Keratinocyte (primary cell): Measurements from ENCODE around the gene CD47. TPM values are rescaled to one million over a fixed set of nuclear protein-coding genes. Genes with fewer than 3 reads are reported as not detected.
A peak's percentile ranks its signal among the peaks of the same experiment; 100 is the strongest.

ENCODE experiments used
- DNase-seq: peaks from one replicate; pipeline ENCODE4 v3.0.0-alpha.2; 2011; ENCODE audit warnings: low read depth, missing footprints, low spot score
- FAIRE-seq: peaks from 2 replicates; lab custom pipeline; 2011; peaks lifted over from hg19 to GRCh38; lab: Jason Lieb, UNC
- H2AFZ ChIP-seq: 2 replicates; pipeline ENCODE4 v1.6.0; 2012; ENCODE audit warnings: low read length, control low read depth, inconsistent platforms; ENCODE audit not compliant: control insufficient read depth
- H3K27ac ChIP-seq: 2 replicates; pipeline ENCODE4 v1.5.1; 2011; ENCODE audit warnings: low read length; ENCODE audit not compliant: control insufficient read depth, insufficient read depth
- H3K27me3 ChIP-seq: 3 replicates; pipeline ENCODE4 v1.6.0; 2011; ENCODE audit warnings: low read length; ENCODE audit not compliant: control insufficient read depth, insufficient read depth; ENCODE audit errors: extremely low read depth
- H3K36me3 ChIP-seq, 2 experiments: 2 replicates in 1 of 2; 3 replicates in 1 of 2; pipeline ENCODE4 v1.5.1; 2011; ENCODE audit warnings: low read length in 2 of 2, mild to moderate bottlenecking in 1 of 2; ENCODE audit not compliant: control insufficient read depth in 2 of 2, insufficient read depth in 2 of 2; ENCODE audit errors: extremely low read depth in 1 of 2
- H3K4me1 ChIP-seq: 3 replicates; pipeline ENCODE4 v1.5.1; 2011; ENCODE audit warnings: low read length; ENCODE audit not compliant: control insufficient read depth, insufficient read depth; ENCODE audit errors: extremely low read depth
- H3K4me2 ChIP-seq: 3 replicates; pipeline ENCODE4 v1.6.0; 2011; ENCODE audit warnings: low read depth, low read length; ENCODE audit not compliant: control insufficient read depth, insufficient read depth; ENCODE audit errors: extremely low read depth
- H3K4me3 ChIP-seq, 3 experiments: fragments of 200-600 bp in 1 of 3; sonication (generic) in 1 of 3; 2 replicates in 2 of 3; 3 replicates in 1 of 3; pipeline ENCODE4 v1.5.1; 2011 to 2016; ENCODE audit warnings: low read length in 3 of 3, mild to moderate bottlenecking in 3 of 3, control low read depth in 2 of 3, inconsistent platforms in 1 of 3, low read depth in 1 of 3, mixed read lengths in 1 of 3, mixed run types in 1 of 3, moderate library complexity in 1 of 3; ENCODE audit not compliant: control insufficient read depth in 2 of 3, insufficient read depth in 2 of 3; ENCODE audit errors: extremely low read depth in 1 of 3
- H3K79me2 ChIP-seq: 2 replicates; pipeline ENCODE4 v1.6.0; 2012; ENCODE audit warnings: low read length; ENCODE audit not compliant: control insufficient read depth, insufficient read depth
- H3K9ac ChIP-seq: 3 replicates; pipeline ENCODE4 v1.6.0; 2011; ENCODE audit warnings: low read length; ENCODE audit not compliant: control insufficient read depth, insufficient read depth; ENCODE audit errors: extremely low read depth
- H3K9me1 ChIP-seq: 3 replicates; pipeline ENCODE4 v1.6.0; 2011; ENCODE audit warnings: low read length; ENCODE audit not compliant: control insufficient read depth, insufficient read depth; ENCODE audit errors: extremely low read depth
- H3K9me3 ChIP-seq: 2 replicates; pipeline ENCODE4 v1.5.1; 2012; ENCODE audit warnings: low read depth, low read length; ENCODE audit not compliant: control insufficient read depth
- H4K20me1 ChIP-seq: 3 replicates; pipeline ENCODE4 v1.6.0; 2011; ENCODE audit warnings: low read length; ENCODE audit not compliant: control insufficient read depth, insufficient read depth; ENCODE audit errors: extremely low read depth
- EZH2 ChIP-seq: IDR thresholded peaks from one replicate; pipeline ENCODE4 v1.6.1; 2012; ENCODE audit warnings: inconsistent platforms, mild to moderate bottlenecking, low read length, moderate library complexity
- dilution Hi-C: fragments of 300-500 bp; cut with MboI; formaldehyde crosslinking; loops from one replicate; pipeline ENCODE4 v1.7.0; 2020; ENCODE audit warnings: low sequenced_read_pairs; ENCODE audit not compliant: extremely low pct_ligation_motif_present
- polyA plus RNA-seq, 5 experiments: library from polyadenylated mRNA; depleted of rRNA in 3 of 5; stranded (reverse) in 3 of 5; stranded (forward) in 1 of 5; unstranded in 1 of 5; fragments of >200 nt; gene quantifications; 1 replicate in 1 of 5; 2 replicates in 3 of 5; 3 replicates in 1 of 5; pipeline versions ENCODE4 v1.2.1 to v1.2.3, GENCODE V29; 2011 to 2012; ENCODE audit warnings: missing spikeins in 2 of 5, low read depth in 1 of 5, low replicate concordance in 1 of 5
- TF ChIP-seq, protein P1 (sequence below), 3 experiments: IDR thresholded peaks in 1 of 3; conservative IDR thresholded peaks in 1 of 3; optimal IDR thresholded peaks in 1 of 3; 2 replicates in 2 of 3; 3 replicates in 1 of 3; pipeline versions ENCODE3 to v1.5.1; 2011; ENCODE audit warnings: low read length in 3 of 3, mild to moderate bottlenecking in 3 of 3, moderate library complexity in 2 of 3, control low read depth in 1 of 3, inconsistent platforms in 1 of 3; ENCODE audit not compliant: insufficient read depth in 2 of 3; ENCODE audit errors: extremely low read depth in 1 of 3

CD47 gene
- polyA plus RNA-seq, 1 donor (not counting 4 experiments of a cell fraction or from before 2014, with no cell fraction given) = 96.5 TPM

DNA sequence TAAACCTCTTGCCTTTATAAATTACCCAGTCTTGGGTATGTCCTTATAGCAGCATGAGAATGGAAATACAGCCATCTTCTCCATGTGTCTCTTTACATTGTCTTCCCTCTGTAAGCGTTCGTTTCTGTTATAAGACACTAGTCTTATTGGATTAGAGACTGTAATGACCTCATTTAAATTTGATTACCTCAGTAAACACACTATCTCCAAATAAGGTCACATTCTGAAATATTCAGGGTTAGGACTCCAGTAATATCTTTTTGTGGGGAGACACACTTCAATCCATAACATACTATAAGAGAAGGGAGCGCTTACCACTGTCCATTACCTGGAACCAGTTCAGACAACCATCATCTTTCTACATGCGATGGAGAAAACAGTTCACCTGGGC, 34.3 kb upstream of the CD47 start:
- dilution Hi-C loops = no loop called here
- no peak overlapping the region for H3K4me2 ChIP-seq
- H3K9me3 ChIP-seq = no peaks in the 10 kb centered on the region
- no peak overlapping the region for H3K4me3 ChIP-seq
- no peaks in the 10 kb centered on the region for H3K79me2 ChIP-seq
- peak overlapping the region; percentile 54 for H2AFZ ChIP-seq
- H3K27me3 ChIP-seq = no peaks in the 10 kb centered on the region
- no peaks in the 10 kb centered on the region for H4K20me1 ChIP-seq
- FAIRE-seq (no peak), DNase-seq (no peak)
- H3K36me3 ChIP-seq = no peaks in the 10 kb centered on the region
- peaks cover 15% of the 10 kb centered on the region for H3K4me1 ChIP-seq
- TF ChIP-seq EZH2 = no peak
- TF ChIP-seq, protein P1, sequence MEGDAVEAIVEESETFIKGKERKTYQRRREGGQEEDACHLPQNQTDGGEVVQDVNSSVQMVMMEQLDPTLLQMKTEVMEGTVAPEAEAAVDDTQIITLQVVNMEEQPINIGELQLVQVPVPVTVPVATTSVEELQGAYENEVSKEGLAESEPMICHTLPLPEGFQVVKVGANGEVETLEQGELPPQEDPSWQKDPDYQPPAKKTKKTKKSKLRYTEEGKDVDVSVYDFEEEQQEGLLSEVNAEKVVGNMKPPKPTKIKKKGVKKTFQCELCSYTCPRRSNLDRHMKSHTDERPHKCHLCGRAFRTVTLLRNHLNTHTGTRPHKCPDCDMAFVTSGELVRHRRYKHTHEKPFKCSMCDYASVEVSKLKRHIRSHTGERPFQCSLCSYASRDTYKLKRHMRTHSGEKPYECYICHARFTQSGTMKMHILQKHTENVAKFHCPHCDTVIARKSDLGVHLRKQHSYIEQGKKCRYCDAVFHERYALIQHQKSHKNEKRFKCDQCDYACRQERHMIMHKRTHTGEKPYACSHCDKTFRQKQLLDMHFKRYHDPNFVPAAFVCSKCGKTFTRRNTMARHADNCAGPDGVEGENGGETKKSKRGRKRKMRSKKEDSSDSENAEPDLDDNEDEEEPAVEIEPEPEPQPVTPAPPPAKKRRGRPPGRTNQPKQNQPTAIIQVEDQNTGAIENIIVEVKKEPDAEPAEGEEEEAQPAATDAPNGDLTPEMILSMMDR (optimal IDR thresholded peaks at IDR 0.05 in 1 of 3, IDR thresholded peaks at IDR 0.05 in 1 of 3, conservative IDR thresholded peaks at IDR 0.05 in 1 of 3; ENCODE audit: extremely low read depth in 1 of 3, insufficient read depth in 2 of 3, low read length in 3 of 3) = no peak
- H3K9ac ChIP-seq = no peak overlapping the region
- H3K27ac ChIP-seq = no peak overlapping the region
- H3K9me1 ChIP-seq = no peaks in the 10 kb centered on the region

DNA sequence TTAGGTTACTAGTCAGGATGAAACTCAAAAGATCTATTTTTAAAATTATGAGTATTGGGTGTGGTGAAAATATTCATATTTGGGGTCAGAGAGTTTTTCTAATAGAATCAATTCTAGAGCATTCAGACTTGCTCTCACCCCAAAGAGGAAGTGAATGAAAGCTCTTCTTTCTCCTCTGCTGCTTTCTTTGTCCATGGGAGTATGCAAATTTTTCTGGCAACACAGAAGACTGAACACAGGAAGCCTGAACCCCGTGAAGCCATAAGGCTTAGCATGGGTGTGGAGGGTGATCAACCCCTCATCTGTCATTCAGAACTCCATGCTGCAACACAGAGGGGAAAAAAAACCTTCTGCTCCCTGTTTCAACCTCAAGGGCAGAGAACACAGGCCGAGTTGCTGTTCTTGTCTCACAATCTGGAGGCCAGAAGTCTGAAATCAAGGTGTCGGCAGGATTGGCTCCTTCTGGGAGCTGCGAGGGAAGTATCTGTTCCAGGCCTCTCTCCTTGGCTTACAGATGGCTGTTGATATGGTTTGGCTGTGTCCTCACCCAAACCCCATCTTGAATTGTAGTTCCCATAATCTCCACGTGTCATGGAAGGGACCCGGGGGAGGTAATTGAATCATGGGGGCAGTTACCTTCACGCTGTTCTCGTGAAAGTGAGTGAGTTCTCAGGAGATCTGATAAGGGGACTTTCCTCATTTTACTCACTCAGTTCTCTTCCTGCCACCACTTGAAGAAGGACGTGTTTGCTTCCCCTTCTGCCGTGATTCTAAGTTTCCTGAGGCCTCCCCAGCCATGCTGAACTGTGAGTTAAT, 33.7 kb upstream of the CD47 start:
- Histone ChIP-seq H3K36me3 (no peaks in the 10 kb centered on the region), H3K4me2 (no peak overlapping the region), H3K4me3 (no peak overlapping the region), H3K27ac (no peak overlapping the region), H3K9me3 (no peaks in the 10 kb centered on the region), H3K9me1 (no peaks in the 10 kb centered on the region), H3K27me3 (no peaks in the 10 kb centered on the region), H3K9ac (no peak overlapping the region), H3K4me1 (peaks cover 11% of the 10 kb centered on the region), H4K20me1 (no peaks in the 10 kb centered on the region), H3K79me2 (no peaks in the 10 kb centered on the region), H2AFZ (peak overlapping the region; percentile 54)
- no peak for DNase-seq
- FAIRE-seq = no peak
- dilution Hi-C loops = no loop called here
- TF ChIP-seq, protein P1 (optimal IDR thresholded peaks at IDR 0.05 in 1 of 3, IDR thresholded peaks at IDR 0.05 in 1 of 3, conservative IDR thresholded peaks at IDR 0.05 in 1 of 3; ENCODE audit: extremely low read depth in 1 of 3, insufficient read depth in 2 of 3, low read length in 3 of 3) = no peak
- TF ChIP-seq EZH2 = no peak
